Lung (tissue), 12 donors: ENCODE measurements around the gene PPIG. TPM values are rescaled to one million over a fixed set of nuclear protein-coding genes. Genes with fewer than 3 reads are reported as not detected.
"Not testable (repeated sequence)": the region's sequence is repeated elsewhere in the genome, so short reads cannot be mapped to it uniquely, and the experiment has no call there.

Experiments used
- ATAC-seq: fragments of 200-7000 bp; cut with Tn5 transposase; one replicate; pipeline ENCODE4 v1.9.1; 2020; ENCODE audit warnings: moderate number of reproducible peaks; ENCODE audit not compliant: insufficient read depth, low FRiP score
- DNase-seq, 3 donors: peaks; one replicate each; pipeline ENCODE4 v3.0.0-alpha.2; 2013 to 2017
- H3K27ac ChIP-seq, 2 donors: one replicate each; pipeline ENCODE4 v1.5.1; 2013; ENCODE audit warnings: mild to moderate bottlenecking in 2 of 2, moderate library complexity in 2 of 2, control low read depth in 1 of 2, inconsistent platforms in 1 of 2, low read depth in 1 of 2, low read length in 1 of 2
- H3K27me3 ChIP-seq, 3 donors: one replicate each; pipeline ENCODE4 v1.5.1; 2013; ENCODE audit warnings: low read length in 2 of 3; ENCODE audit not compliant: control insufficient read depth in 3 of 3, insufficient read depth in 3 of 3
- H3K36me3 ChIP-seq, 4 donors: one replicate each; pipeline ENCODE4 v1.5.1; 2013; ENCODE audit warnings: low read length in 4 of 4, mild to moderate bottlenecking in 1 of 4, moderate library complexity in 1 of 4; ENCODE audit not compliant: control insufficient read depth in 4 of 4, insufficient read depth in 4 of 4
- H3K4me1 ChIP-seq, 5 donors: one replicate each; pipeline ENCODE4 v1.5.1; 2013; ENCODE audit warnings: low read length in 5 of 5, mild to moderate bottlenecking in 2 of 5, moderate library complexity in 1 of 5; ENCODE audit not compliant: control insufficient read depth in 5 of 5, insufficient read depth in 5 of 5
- H3K4me3 ChIP-seq: one replicate; pipeline ENCODE4 v1.5.1; 2013; ENCODE audit warnings: mild to moderate bottlenecking, control low read depth, moderate library complexity
- H3K9ac ChIP-seq, 2 donors: one replicate each; pipeline ENCODE4 v1.5.1; 2013; ENCODE audit warnings: low read length in 2 of 2, control low read depth in 1 of 2; ENCODE audit not compliant: insufficient read depth in 1 of 2
- H3K9me3 ChIP-seq, 4 donors: one replicate each; pipeline ENCODE4 v1.5.1; 2013; ENCODE audit warnings: low read length in 3 of 4, mild to moderate bottlenecking in 1 of 4, moderate library complexity in 1 of 4; ENCODE audit not compliant: control insufficient read depth in 4 of 4, insufficient read depth in 3 of 4
- CTCF ChIP-seq: IDR thresholded peaks from 2 replicates; pipeline ENCODE4 v1.5.1; 2012; ENCODE audit warnings: mild to moderate bottlenecking; ENCODE audit errors: control extremely low read depth, extremely low read depth
- WGBS, 2 donors: extraction: QIAGEN DNeasy Blood & Tissue Kit; methylation state at CpG; one replicate each; pipeline ENCODE4 v1.1.7; 2013; 5-methylcytosine and 5-hydroxymethylcytosine counted together
- polyA plus RNA-seq, 2 donors: library from polyadenylated mRNA; stranded (reverse); fragments of 200-250 nt; gene quantifications; one replicate each; pipeline ENCODE4 v1.2.1, GENCODE V29; 2013
- total RNA-seq, 2 donors: library from RNA; depleted of rRNA in 1 of 2; stranded (reverse); fragments of >200 nt in 1 of 2; gene quantifications; one replicate each; pipeline ENCODE4 v1.2.1, GENCODE V29; 2014 to 2021
- donor health status: control.
- donor health status: control.
- donor health status: Bipolar disorder and iron deficiency.
- donor health status: healthy.
- donor health status: DM: yes; HTN: yes; CAD: no.

Gene PPIG
- total and polyA plus RNA-seq, 4 donors = 26.2 to 56.1 (median 48.2) TPM

- no peak overlapping the region for H3K9ac ChIP-seq
- no peak overlapping the region for H3K27ac ChIP-seq
- no peaks in the 10 kb centered on the region for H3K27me3 ChIP-seq
- TF ChIP-seq CTCF = no peak
- no peaks in the 10 kb centered on the region for H3K9me3 ChIP-seq
- no peak overlapping the region for H3K4me3 ChIP-seq
- no peak for DNase-seq
- peaks cover 0 to 2% (median 0%) of the 10 kb centered on the region in 5 donors for H3K4me1 ChIP-seq
- 92 to 95% methylated on average over 3 of the region's 3 CpGs for WGBS, 2 donors
- no peak for ATAC-seq
- peaks cover 0 to 13% (median 6%) of the 10 kb centered on the region in 4 donors for H3K36me3 ChIP-seq
Measured at GRCh38 chr2:169542433-169542832, 41.7 kb upstream of the PPIG start.

- no peak overlapping the region for H3K4me3 ChIP-seq
- no peaks in the 10 kb centered on the region for H3K9me3 ChIP-seq
- DNase-seq (no peak), ATAC-seq (no peak)
- peaks cover 4 to 8% (median 6%) of the 10 kb centered on the region in 4 donors for H3K36me3 ChIP-seq
- H3K27ac ChIP-seq = no peak overlapping the region
- no peak for TF ChIP-seq CTCF
- 93 to 96% methylated on average over 2 of the region's 2 CpGs for WGBS, 2 donors
- H3K9ac ChIP-seq = no peak overlapping the region
- no peaks in the 10 kb centered on the region for H3K4me1 ChIP-seq
- no peaks in the 10 kb centered on the region for H3K27me3 ChIP-seq
Measured at GRCh38 chr2:169546756-169547155, 37.4 kb upstream of the PPIG start.

GRCh38 chr2:169561364-169561763 lies 22.8 kb upstream of the PPIG start:
- H3K27ac ChIP-seq = no peak overlapping the region
- no peaks in the 10 kb centered on the region for H3K4me1 ChIP-seq
- H3K9me3 ChIP-seq = peaks cover 0 to 3% (median 0%) of the 10 kb centered on the region in 4 donors
- 98 to 100% methylated on average over 1 of the region's 1 CpG for WGBS, 2 donors
- TF ChIP-seq CTCF = no peak
- H3K9ac ChIP-seq = no peak overlapping the region
- peaks cover 0 to 12% (median under 1%) of the 10 kb centered on the region in 4 donors for H3K36me3 ChIP-seq
- H3K4me3 ChIP-seq = no peak overlapping the region
- no peak for ATAC-seq
- DNase-seq = peak in 2 of 3 donors; percentile 13 to 39
- no peaks in the 10 kb centered on the region for H3K27me3 ChIP-seq

- DNase-seq, ATAC-seq: not testable (repeated sequence)
Measured at GRCh38 chr2:169562084-169562483, 22.1 kb upstream of the PPIG start.

More at GRCh38 chr2:169562084-169562483, 22.1 kb upstream of the PPIG start:
- H3K27me3 ChIP-seq, H3K9me3 ChIP-seq, H3K4me1 ChIP-seq, H3K4me3 ChIP-seq, H3K27ac ChIP-seq, H3K9ac ChIP-seq: not testable (repeated sequence)
- 93 to 100% methylated on average over 5 of the region's 5 CpGs for WGBS, 2 donors
- H3K36me3 ChIP-seq = peaks cover 0 to 12% (median 0%) of the 10 kb centered on the region in 4 donors
